Stimulated activated CD4-positive, alpha-beta T cell treated with anti-CD3 and anti-CD28 coated beads, Interleukin-4, amount 100 ng/mL, for 4 hours (primary cell): ENCODE measurements around the gene MAEA.
"Not testable (repeated sequence)": the region's sequence is repeated elsewhere in the genome, so short reads cannot be mapped to it uniquely, and the experiment has no call there.

Experiments used
- DNase-seq, 2 experiments: peaks; one replicate each; pipeline ENCODE4 v3.0.0-alpha.2; 2020

The MAEA gene

GRCh38 chr4:1324443-1325175, 34.9 kb downstream of the MAEA start:
- DNase-seq = not testable (repeated sequence)

GRCh38 chr4:1325176-1325480, 35.4 kb downstream of the MAEA start:
- DNase-seq = no peak

- DNase-seq = no peak
Measured at GRCh38 chr4:1325681-1326635, 36.3 kb downstream of the MAEA start.

GRCh38 chr4:1326751-1327525, 37.2 kb downstream of the MAEA start:
- no peak for DNase-seq

- DNase-seq = no peak
Measured at GRCh38 chr4:1327526-1328266, 38.0 kb downstream of the MAEA start.

GRCh38 chr4:1328267-1329155, 38.8 kb downstream of the MAEA start:
- no peak for DNase-seq

GRCh38 chr4:1329408-1330371, 40.0 kb downstream of the MAEA start:
- no peak for DNase-seq

- peak; percentile 36 to 53 for DNase-seq
Measured at GRCh38 chr4:1330761-1331590, 41.3 kb downstream of the MAEA start.

GRCh38 chr4:1331591-1332353, 42.1 kb downstream of the MAEA start:
- no peak for DNase-seq

GRCh38 chr4:1332686-1333085, 43.0 kb downstream of the MAEA start:
- no peak for DNase-seq

- DNase-seq = no peak
Measured at GRCh38 chr4:1333256-1333655, 43.6 kb downstream of the MAEA start.

- DNase-seq = not testable (repeated sequence)
Measured at GRCh38 chr4:1333851-1334578, 44.3 kb downstream of the MAEA start.

- no peak for DNase-seq
Measured at GRCh38 chr4:1334579-1334895, 44.8 kb downstream of the MAEA start.

- not testable (repeated sequence) for DNase-seq
Measured at GRCh38 chr4:1335193-1335883, 45.6 kb downstream of the MAEA start.

- no peak for DNase-seq
Measured at GRCh38 chr4:1336088-1336491, 46.4 kb downstream of the MAEA start.

- peak; percentile 38 to 83 for DNase-seq
Measured at GRCh38 chr4:1337376-1337831, 47.7 kb downstream of the MAEA start.
